Breast epithelium (tissue), 4 donors: Measurements from ENCODE around the gene RPL12. TPM values are rescaled to one million over a fixed set of nuclear protein-coding genes. Genes with fewer than 3 reads are reported as not detected.

ENCODE experiments used
- DNase-seq, 2 donors: peaks; one replicate each; pipeline ENCODE4 v3.0.0-alpha.2; 2019; ENCODE audit warnings: low spot score in 2 of 2
- H3K27ac ChIP-seq, 2 donors: fragments of 200-600 bp; sonication (generic) in 1 of 2; one replicate each; pipeline ENCODE4 v1.5.1; 2016 to 2019; ENCODE audit warnings: mild to moderate bottlenecking in 1 of 2
- H3K27me3 ChIP-seq, 2 donors: fragments of 200-600 bp; sonication (generic) in 1 of 2; one replicate each; pipeline versions ENCODE4 v1.5.1 to v1.6.0; 2017 to 2019; ENCODE audit warnings: control low read depth in 1 of 2, mild to moderate bottlenecking in 1 of 2
- H3K36me3 ChIP-seq: fragments of 200-600 bp; one replicate; pipeline ENCODE4 v1.5.1; 2019
- H3K4me1 ChIP-seq, 2 donors: fragments of 200-600 bp; sonication (generic); one replicate each; pipeline ENCODE4 v1.5.1; 2016 to 2019; ENCODE audit warnings: control low read depth in 1 of 2
- H3K4me3 ChIP-seq, 3 donors: fragments of 200-600 bp; sonication (generic); 1 replicate in 2 of 3; 2 replicates in 1 of 3; pipeline ENCODE4 v1.5.1; 2016 to 2019; ENCODE audit warnings: mild to moderate bottlenecking in 3 of 3, moderate library complexity in 2 of 3
- H3K9me3 ChIP-seq, 2 donors: fragments of 200-600 bp; sonication (generic) in 1 of 2; one replicate each; pipeline ENCODE4 v1.5.1; 2016 to 2019; ENCODE audit warnings: control low read depth in 1 of 2
- CTCF ChIP-seq, 3 donors: fragments of 450-650 bp; IDR thresholded peaks; one replicate each; pipeline ENCODE4 v1.5.1; 2016 to 2017; ENCODE audit warnings: antibody characterized with exemption in 3 of 3, mild to moderate bottlenecking in 3 of 3, moderate library complexity in 3 of 3
- POLR2A ChIP-seq: fragments of 450-650 bp; IDR thresholded peaks from one replicate; pipeline ENCODE4 v1.6.1; 2016; ENCODE audit warnings: antibody characterized with exemption, mild to moderate bottlenecking, moderate library complexity
- POLR2AphosphoS5 ChIP-seq, 3 donors: sonication (generic); formaldehyde crosslinking; IDR thresholded peaks; one replicate each; pipeline ENCODE4 v1.6.1; 2017; ENCODE audit warnings: antibody characterized with exemption in 3 of 3
- intact Hi-C: fragments of 100-400 bp; cut with DNase I; formaldehyde crosslinking; loops from one replicate; pipeline ENCODE4 v1.15.1; 2023; ENCODE audit warnings: low total_unique reads
- total RNA-seq, 3 donors: library from RNA; depleted of rRNA; stranded (reverse); fragments of >200 nt; gene quantifications; one replicate each; pipeline ENCODE4 v1.1.0, GENCODE V29; 2016

The RPL12 gene
- 1,000 to 10,000 TPM; 2,790 to 3,232 (median 3,032) TPM for total RNA-seq

- peak; percentile 95 to 99 for DNase-seq
- Histone ChIP-seq H3K36me3 (peaks cover 8% of the 10 kb centered on the region), H3K4me3 (peak within 1 kb of the TSS; percentile 81 to 90 (median 88)), H3K9me3 (no peaks in the 10 kb centered on the region), H3K27ac (peak within 1 kb of the TSS; percentile 96 to 97), H3K4me1 (peaks cover 0 to 5% of the 10 kb centered on the region in 2 donors), H3K27me3 (no peaks in the 10 kb centered on the region)
- intact Hi-C loops: loop anchor here (10.0 kb wide), 1 partner anchor 56 kb away; the partner anchor contains the start of gene SLC2A8
- peak; percentile 100 for TF ChIP-seq POLR2A
- no peak for TF ChIP-seq CTCF (IDR thresholded peaks at IDR 0.05)
- peak; percentile 100 for TF ChIP-seq POLR2AphosphoS5 (IDR thresholded peaks at IDR 0.05)
These were observed at the start of gene RPL12, which contains the start of gene LRSAM1 for GRCh38 chr9:127450830-127451607. Gene RPL12 (minus strand): TSS chr9:127451406. CDS start chr9:127451317, 89 bp downstream. Gene LRSAM1 (plus strand): TSS chr9:127451510. CDS start chr9:127454528, 3,018 bp downstream.

- no peaks in the 10 kb centered on the region for H3K36me3 ChIP-seq
- intact Hi-C loops: loop anchor here (5.0 kb wide), 1 partner anchor 86 kb away; no protein-coding TSS in a partner anchor
- no peak overlapping the region for H3K4me3 ChIP-seq
- H3K9me3 ChIP-seq: no peaks in the 10 kb centered on the region
- TF ChIP-seq POLR2A: no peak
- no peak for TF ChIP-seq CTCF (IDR thresholded peaks at IDR 0.05)
- no peak for TF ChIP-seq POLR2AphosphoS5 (IDR thresholded peaks at IDR 0.05)
- H3K27me3 ChIP-seq: no peaks in the 10 kb centered on the region
- no peaks in the 10 kb centered on the region for H3K4me1 ChIP-seq
- no peak overlapping the region for H3K27ac ChIP-seq
- DNase-seq: no peak
These were observed 49.7 kb upstream of the RPL12 start for GRCh38 chr9:127500862-127501261.

GRCh38 chr9:127500399-127500798, 49.2 kb upstream of the RPL12 start:
- no peak for DNase-seq
- Histone ChIP-seq H3K4me1 (no peaks in the 10 kb centered on the region), H3K36me3 (no peaks in the 10 kb centered on the region), H3K4me3 (no peak overlapping the region), H3K9me3 (no peaks in the 10 kb centered on the region), H3K27ac (no peak overlapping the region), H3K27me3 (no peaks in the 10 kb centered on the region)
- TF ChIP-seq CTCF (IDR thresholded peaks at IDR 0.05): no peak
- no peak for TF ChIP-seq POLR2A
- no peak for TF ChIP-seq POLR2AphosphoS5 (IDR thresholded peaks at IDR 0.05)
- intact Hi-C loops: loop anchor here (5.0 kb wide), 1 partner anchor 87 kb away; no protein-coding TSS in a partner anchor

- no peaks in the 10 kb centered on the region for H3K4me1 ChIP-seq
- intact Hi-C loops: no loop called here
- no peaks in the 10 kb centered on the region for H3K9me3 ChIP-seq
- DNase-seq: no peak
- no peaks in the 10 kb centered on the region for H3K27me3 ChIP-seq
- no peak overlapping the region for H3K4me3 ChIP-seq
- H3K36me3 ChIP-seq: no peaks in the 10 kb centered on the region
- H3K27ac ChIP-seq: peak overlapping the region in 1 of 2 donors; percentile 32
- TF ChIP-seq CTCF (IDR thresholded peaks at IDR 0.05) (no peak), POLR2AphosphoS5 (IDR thresholded peaks at IDR 0.05) (no peak), POLR2A (no peak)
These were observed 47.1 kb upstream of the RPL12 start for GRCh38 chr9:127498298-127498697.

GRCh38 chr9:127497656-127498290, 46.6 kb upstream of the RPL12 start:
- H3K36me3 ChIP-seq: no peaks in the 10 kb centered on the region

More at GRCh38 chr9:127497656-127498290, 46.6 kb upstream of the RPL12 start:
- TF ChIP-seq CTCF (IDR thresholded peaks at IDR 0.05) (no peak), POLR2AphosphoS5 (IDR thresholded peaks at IDR 0.05) (no peak), POLR2A (no peak)
- H3K27ac ChIP-seq: peak overlapping the region in 1 of 2 donors; percentile 32
- intact Hi-C loops: no loop called here
- no peak overlapping the region for H3K4me3 ChIP-seq
- no peaks in the 10 kb centered on the region for H3K4me1 ChIP-seq
- H3K9me3 ChIP-seq: no peaks in the 10 kb centered on the region
- no peak for DNase-seq
- H3K27me3 ChIP-seq: no peaks in the 10 kb centered on the region
